Activated T-cell treated with anti-CD3 and anti-CD28 coated beads for 1 hour (primary cell): ENCODE results near the gene COL15A1.

Experiments used
- DNase-seq: peaks from one replicate; pipeline ENCODE4 v3.0.0-alpha.2; 2020; ENCODE audit warnings: low read depth

The COL15A1 gene

DNA sequence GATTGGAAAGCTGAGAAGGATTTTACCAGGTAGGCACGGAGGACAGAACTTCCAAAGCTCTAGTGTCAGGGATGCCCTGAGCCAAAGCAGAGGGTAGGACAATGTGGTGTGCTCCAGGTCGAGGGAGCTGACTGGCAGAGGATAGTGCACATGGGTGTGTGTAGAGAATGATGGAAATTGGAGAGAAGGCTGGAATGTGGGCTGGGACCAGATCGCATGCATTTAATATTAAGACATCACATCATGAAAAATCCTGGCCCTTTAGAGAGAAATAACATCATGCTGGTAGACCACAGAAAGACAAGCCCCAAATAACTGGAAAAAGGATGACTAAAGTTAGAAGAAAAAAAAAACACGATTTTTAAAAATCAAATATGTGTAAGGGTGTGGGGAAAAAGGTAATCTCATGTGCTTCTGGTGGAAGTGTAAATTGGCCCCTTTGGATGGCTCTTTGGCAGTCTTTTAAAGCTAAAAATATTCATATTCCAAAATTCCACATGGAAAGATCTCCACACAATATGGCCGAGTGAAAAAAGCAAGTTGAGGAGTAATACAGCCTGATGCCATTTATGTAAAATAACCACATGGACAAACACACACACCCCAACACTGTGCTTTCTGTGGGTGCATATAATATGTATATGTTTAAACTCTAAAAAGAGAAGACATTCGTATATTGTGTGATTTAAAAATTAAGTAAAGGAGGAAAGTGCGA, 94.2 kb downstream of the COL15A1 start:
- no peak for DNase-seq

DNA sequence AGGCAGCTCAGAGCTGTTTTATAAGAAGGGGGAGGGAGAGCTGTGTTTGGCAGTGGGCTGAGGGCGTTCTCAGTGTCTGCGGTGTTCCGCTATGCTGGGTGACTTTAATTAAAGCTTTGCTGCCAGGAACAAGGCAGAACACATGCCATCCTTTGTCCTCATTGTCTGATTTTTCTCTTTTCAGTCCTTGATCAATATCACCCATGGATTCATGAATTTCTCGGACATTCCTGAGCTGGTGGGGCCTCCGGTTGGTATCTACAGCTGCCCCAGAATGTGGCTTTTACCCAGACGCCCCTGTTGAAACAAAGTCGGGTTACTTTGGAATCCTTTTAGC, 94.7 kb downstream of the COL15A1 start:
- DNase-seq, result no peak

DNA sequence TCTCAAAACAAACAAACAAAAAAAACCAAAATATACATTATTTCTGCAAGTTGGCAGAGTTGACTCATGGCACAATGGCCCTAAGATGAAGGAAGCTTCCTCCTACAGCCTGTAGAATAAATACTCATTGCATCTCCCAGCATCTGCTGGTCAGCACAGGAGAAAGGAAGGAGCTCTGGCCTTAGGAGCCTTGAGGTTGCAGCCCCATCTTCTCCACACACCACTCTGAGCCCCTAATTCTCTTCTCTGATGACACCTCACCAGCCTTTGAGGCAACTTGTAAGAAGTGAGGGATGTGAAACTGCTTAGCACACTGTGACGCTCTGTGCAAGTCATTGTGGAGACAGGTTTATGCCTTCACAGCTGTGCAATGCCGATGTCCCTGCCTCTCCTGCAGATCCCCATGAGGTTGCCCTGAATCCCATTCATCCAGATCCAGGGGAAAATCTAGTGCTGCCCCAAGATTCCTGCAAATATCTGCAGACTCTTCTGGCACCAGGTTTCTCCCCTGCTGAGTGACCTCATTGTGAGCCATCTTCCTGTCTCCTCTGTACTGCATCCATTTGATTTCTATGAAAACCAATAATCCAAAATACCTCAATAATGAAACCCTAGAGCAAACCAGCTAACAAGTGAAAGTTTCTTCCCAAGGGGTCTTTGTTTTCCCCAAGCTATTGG, 95.9 kb downstream of the COL15A1 start:
- no peak for DNase-seq

- no peak for DNase-seq
These were observed 96.7 kb downstream of the COL15A1 start for GRCh38 chr9:99040251-99040900.

GRCh38 chr9:99040911-99041582, 97.3 kb downstream of the COL15A1 start:
- DNase-seq, result no peak

DNA sequence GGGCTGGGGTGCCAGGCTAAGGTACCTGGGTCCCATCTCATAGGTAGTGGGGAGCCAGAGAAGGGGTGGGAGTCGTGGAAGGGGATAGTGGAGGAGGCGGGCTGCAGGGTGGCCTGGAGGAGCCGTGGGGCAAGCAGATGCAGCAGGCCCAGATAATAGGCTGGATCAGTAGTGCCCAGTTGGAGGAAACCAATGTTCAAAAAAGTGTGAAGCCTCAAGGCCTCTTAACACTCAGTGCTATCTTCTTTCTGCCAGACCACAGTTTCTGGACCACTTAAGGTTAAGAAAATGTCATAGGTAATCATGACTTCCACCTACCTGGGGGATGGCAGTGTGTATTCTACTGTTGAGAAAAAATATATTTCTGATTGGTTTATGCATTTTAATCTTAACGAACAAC, 97.9 kb downstream of the COL15A1 start:
- DNase-seq, result no peak

- DNase-seq, result no peak
These were observed 98.9 kb downstream of the COL15A1 start for GRCh38 chr9:99042620-99043019.

GRCh38 chr9:99044827-99045226, 101.1 kb downstream of the COL15A1 start:
- no peak for DNase-seq

GRCh38 chr9:99046068-99046467, 102.4 kb downstream of the COL15A1 start:
- no peak for DNase-seq

- DNase-seq, result no peak
These were observed 102.9 kb downstream of the COL15A1 start for GRCh38 chr9:99046542-99047071.

- DNase-seq, result no peak
These were observed 105.5 kb downstream of the COL15A1 start for GRCh38 chr9:99049228-99049627.

DNA sequence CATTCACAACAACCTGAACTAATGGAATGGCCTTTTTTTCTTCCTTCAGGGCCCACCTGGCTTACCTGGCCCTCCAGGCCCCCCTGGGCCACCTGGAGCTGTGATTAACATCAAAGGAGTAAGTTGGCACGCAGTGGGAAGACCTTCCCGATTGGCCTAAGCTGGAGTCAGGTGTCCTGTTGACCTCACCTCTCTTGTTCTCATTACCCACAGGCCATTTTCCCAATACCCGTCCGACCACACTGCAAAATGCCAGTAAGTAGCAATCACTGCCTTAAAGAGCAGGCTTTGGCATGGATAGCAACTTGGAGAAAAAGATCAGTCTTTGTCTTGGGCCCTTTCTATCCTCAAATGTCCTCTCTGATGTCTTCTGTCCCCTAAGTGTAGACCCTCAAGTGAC, 105.9 kb downstream of the COL15A1 start:
- DNase-seq, result no peak

- DNase-seq, result no peak
These were observed 106.7 kb downstream of the COL15A1 start for GRCh38 chr9:99050292-99050911.

GRCh38 chr9:99050924-99051323, 107.2 kb downstream of the COL15A1 start:
- no peak for DNase-seq

- no peak for DNase-seq
These were observed 107.7 kb downstream of the COL15A1 start for GRCh38 chr9:99051406-99051805.

DNA sequence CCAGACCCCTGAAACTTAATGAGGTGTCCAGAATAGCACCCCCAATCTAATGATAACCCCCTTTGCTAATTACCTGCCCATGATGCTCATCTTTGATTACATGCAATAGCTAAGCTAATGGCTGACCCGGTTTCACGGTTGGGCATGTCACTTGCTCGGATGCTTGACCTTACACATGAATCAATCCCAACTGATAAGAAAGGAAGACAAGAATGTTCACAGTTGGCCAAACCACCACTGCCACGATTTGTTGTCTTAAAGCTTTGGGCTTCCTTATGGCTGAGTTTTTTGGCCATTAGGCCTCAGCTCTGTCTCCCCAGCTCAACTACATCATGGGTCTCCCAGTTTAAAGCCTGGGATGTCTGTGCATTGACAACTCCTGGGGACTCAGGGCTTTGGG, 108.1 kb downstream of the COL15A1 start:
- no peak for DNase-seq

DNA sequence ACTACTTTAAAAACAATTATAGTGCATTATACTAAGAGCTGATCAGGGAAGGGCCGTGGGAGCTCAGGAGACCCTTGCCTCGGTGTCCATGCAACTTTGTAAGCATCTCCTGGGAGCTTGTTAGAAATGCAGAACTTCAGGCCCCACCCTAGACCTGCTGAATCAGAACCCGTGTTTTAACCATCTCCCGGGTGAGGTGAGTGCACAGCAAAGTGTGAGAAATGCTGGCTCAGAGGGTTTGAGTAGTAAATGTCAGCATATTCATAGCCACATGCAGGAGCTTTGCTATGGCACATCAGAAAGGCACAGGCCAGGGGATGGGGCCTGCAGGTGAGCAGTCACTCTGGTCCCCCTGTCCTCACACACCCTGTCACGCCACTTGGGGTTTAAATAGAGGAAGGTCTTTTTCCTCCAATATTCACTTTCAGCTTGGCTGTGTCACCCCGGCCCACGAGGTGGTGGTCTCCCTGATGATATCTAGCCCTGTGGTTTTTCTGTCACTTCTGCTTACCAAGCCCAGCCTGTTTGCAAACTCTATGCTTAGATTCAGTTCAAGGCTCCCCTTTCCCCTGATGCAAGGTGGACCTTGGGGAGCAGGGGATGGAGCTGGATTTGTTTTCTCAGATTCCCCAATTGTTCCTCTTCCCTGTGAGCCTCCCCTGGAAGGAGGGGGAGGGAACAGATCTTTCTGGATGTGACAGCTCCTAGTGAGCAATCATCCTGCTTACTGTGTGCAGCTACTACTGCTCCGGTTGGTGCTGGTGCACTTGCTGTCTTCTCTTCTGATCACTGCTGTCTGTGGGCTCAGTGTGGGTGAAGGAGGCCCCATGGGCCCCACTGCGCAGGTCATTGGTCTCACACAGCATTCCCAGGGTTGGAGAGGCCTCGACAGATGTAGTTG, 109.4 kb downstream of the COL15A1 start:
- no peak for DNase-seq

DNA sequence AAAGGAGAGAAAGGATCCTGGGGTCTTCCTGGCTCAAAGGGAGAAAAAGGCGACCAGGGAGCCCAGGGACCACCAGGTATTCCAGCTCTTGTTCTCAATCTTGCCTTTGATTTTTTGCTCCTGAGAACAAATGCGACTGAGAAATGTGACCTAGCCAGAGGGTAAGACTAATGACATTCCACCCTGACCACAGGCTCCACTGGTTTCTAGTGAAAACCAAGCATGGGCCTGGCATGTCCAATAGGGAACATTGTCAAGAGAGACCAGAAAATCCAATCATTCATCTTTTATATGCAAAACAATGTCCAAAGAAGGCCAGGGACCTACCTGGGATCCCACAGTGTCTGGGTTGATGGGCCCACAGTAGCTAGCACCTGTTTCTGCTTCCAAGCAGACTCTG, 110.9 kb downstream of the COL15A1 start:
- DNase-seq, result no peak

DNA sequence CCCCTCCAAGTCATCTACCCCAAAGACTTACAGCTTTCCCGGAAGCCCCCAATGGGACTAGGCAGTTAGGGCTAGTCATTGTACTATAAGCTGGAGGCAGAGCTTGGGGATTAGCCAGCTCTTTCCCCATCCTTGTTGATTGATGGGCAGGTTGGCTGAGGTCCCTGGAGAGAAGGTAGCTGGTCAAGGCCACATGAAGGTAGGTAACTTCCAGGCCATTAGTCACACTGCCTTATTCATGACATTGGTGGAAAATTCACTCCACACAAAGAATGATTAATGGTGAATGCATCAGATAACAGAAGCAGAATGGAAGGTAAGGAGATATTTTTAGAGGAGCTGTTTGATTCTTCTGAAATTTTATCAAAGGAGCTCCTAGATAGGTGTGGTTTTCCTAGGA, 111.7 kb downstream of the COL15A1 start:
- DNase-seq, result no peak

DNA sequence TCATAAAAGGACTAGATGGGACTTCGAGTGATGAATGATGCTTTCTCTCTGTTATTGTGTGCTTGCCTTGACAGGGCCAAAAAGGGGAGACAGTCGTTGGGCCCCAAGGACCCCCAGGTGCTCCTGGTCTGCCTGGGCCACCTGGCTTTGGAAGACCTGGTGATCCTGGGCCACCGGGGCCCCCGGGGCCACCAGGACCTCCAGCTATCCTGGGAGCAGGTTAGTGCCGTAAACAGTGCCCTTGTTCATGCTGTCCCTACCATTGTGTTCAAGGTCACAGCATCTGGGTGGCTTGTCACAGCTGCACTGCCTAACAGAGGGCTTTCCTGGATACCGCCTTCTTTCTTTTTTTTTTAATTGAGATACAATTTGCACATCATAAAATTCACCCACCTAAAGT, 112.5 kb downstream of the COL15A1 start:
- DNase-seq, result no peak
